K562 (cell line): ENCODE results near the gene ZMYND15. TPM values are rescaled to one million over a fixed set of nuclear protein-coding genes. Genes with fewer than 3 reads are reported as not detected.

ENCODE experiments used
- CBX3 ChIP-seq, 2 experiments: IDR thresholded peaks; 1 replicate in 1 of 2; 2 replicates in 1 of 2; pipeline ENCODE4 v1.6.1; 2012; ENCODE audit warnings: inconsistent platforms in 2 of 2, low read length in 2 of 2, borderline replicate concordance in 1 of 2, control low read depth in 1 of 2
- CC2D1A ChIP-seq: fragments of 450-650 bp; IDR thresholded peaks from 2 replicates; pipeline ENCODE4 v1.6.1; 2017; ENCODE audit warnings: mild to moderate bottlenecking
- FOXJ2 ChIP-seq: fragments of 200-800 bp; sonication (Bioruptor generic); IDR thresholded peaks from 2 replicates; pipeline ENCODE4 v1.6.1; 2016; ENCODE audit warnings: missing genetic modification characterization, missing compliant biosample characterization
- HNRNPH1 ChIP-seq: fragments of 200-400 bp; formaldehyde crosslinking; optimal IDR thresholded peaks from 2 replicates; pipeline ENCODE3; 2017; ENCODE audit warnings: low read depth, mild to moderate bottlenecking, low read length, moderate library complexity
- ILK ChIP-seq: fragments of 450-650 bp; IDR thresholded peaks from 2 replicates; pipeline ENCODE4 v1.6.1; 2016; ENCODE audit warnings: missing genetic modification characterization, low read depth, mild to moderate bottlenecking, missing compliant biosample characterization, moderate library complexity, borderline replicate concordance
- KAT2B ChIP-seq: IDR thresholded peaks from one replicate; pipeline ENCODE4 v1.6.1; 2012; ENCODE audit warnings: low read depth, mild to moderate bottlenecking, control low read depth, inconsistent platforms, low read length, moderate library complexity
- KLF1 ChIP-seq: fragments of 450-650 bp; IDR thresholded peaks from 2 replicates; pipeline ENCODE4 v1.6.1; 2016; ENCODE audit warnings: missing genetic modification characterization, missing compliant biosample characterization
- LEF1 ChIP-seq: fragments of 450-650 bp; IDR thresholded peaks from 2 replicates; pipeline ENCODE4 v1.6.1; 2016; ENCODE audit warnings: mild to moderate bottlenecking
- NONO ChIP-seq, 2 experiments: fragments of 200-400 bp in 1 of 2; fragments of 450-650 bp in 1 of 2; formaldehyde crosslinking in 1 of 2; IDR thresholded peaks; 2 replicates each; pipeline ENCODE4 v1.6.1; 2017; ENCODE audit warnings: low read depth in 2 of 2, mild to moderate bottlenecking in 2 of 2, moderate library complexity in 2 of 2, low read length in 1 of 2
- PHF20 ChIP-seq: fragments of 450-650 bp; IDR thresholded peaks from 2 replicates; pipeline ENCODE4 v1.6.1; 2018; ENCODE audit not compliant: partially characterized antibody
- RNF2 ChIP-seq: sonication (generic); IDR thresholded peaks from 2 replicates; pipeline ENCODE4 v1.6.1; 2016
- SIX5 ChIP-seq, 2 experiments: IDR thresholded peaks; 2 replicates each; pipeline ENCODE4 v1.6.1; 2011; ENCODE audit warnings: low read length in 2 of 2, borderline replicate concordance in 1 of 2, low read depth in 1 of 2, mild to moderate bottlenecking in 1 of 2, moderate library complexity in 1 of 2; ENCODE audit not compliant: insufficient read depth in 1 of 2
- TSC22D4 ChIP-seq: fragments of 450-650 bp; IDR thresholded peaks from 2 replicates; pipeline ENCODE4 v1.6.1; 2016; ENCODE audit warnings: missing genetic modification characterization, missing biosample characterization, control low read depth
- ZBTB1 ChIP-seq: sonication (generic); formaldehyde crosslinking; IDR thresholded peaks from 2 replicates; pipeline ENCODE4 v1.8.1; 2023; ENCODE audit warnings: missing genetic modification reagents, low read depth, mild to moderate bottlenecking, borderline replicate concordance
- ZEB2 ChIP-seq: fragments of 450-650 bp; IDR thresholded peaks from 2 replicates; pipeline ENCODE4 v1.6.1; 2016
- ZNF316 ChIP-seq: fragments of 450-650 bp; IDR thresholded peaks from 2 replicates; pipeline ENCODE4 v1.6.1; 2016
- ZNF408 ChIP-seq: fragments of 250-450 bp; sonication (Bioruptor Pico); IDR thresholded peaks from 2 replicates; pipeline ENCODE4 v1.4.0; 2020; ENCODE audit warnings: low read depth, mild to moderate bottlenecking, moderate library complexity
- polyA plus RNA-seq, 8 experiments: library from polyadenylated mRNA; depleted of rRNA in 4 of 8; stranded (reverse) in 5 of 8; unstranded in 3 of 8; fragments of >200 nt; fragmentation: Nextera tagmentation in 2 of 8; fragmentation: Illumina TruSeq in 1 of 8; extraction: Ambion mirVana in 2 of 8; extraction: Trizol in 1 of 8; gene quantifications; 2 replicates each; pipeline versions ENCODE4 v1.2.1 to v1.2.3, GENCODE V29; 2011 to 2014; ENCODE audit warnings: inconsistent platforms in 1 of 8, missing spikeins in 1 of 8
- total RNA-seq, 7 experiments: library from RNA; depleted of rRNA in 6 of 7; stranded (reverse); fragments of >200 nt in 6 of 7; fragmentation: Illumina TruSeq in 2 of 7; extraction: Trizol in 2 of 7; gene quantifications; 2 replicates each; pipeline versions ENCODE4 v1.2.1 to v1.2.3, GENCODE V29; 2011 to 2021; ENCODE audit warnings: low replicate concordance in 1 of 7
- TF ChIP-seq, protein P1 (sequence below): IDR thresholded peaks from 3 replicates; pipeline ENCODE4 v1.6.1; 2011; ENCODE audit warnings: borderline replicate concordance, mild to moderate bottlenecking; ENCODE audit not compliant: insufficient read length, insufficient read depth
- TF ChIP-seq, protein P2 (sequence below): fragments of 450-650 bp; formaldehyde crosslinking; IDR thresholded peaks from 2 replicates; pipeline ENCODE4 v1.4.0; 2020; ENCODE audit warnings: mild to moderate bottlenecking, moderate library complexity
- TF ChIP-seq, protein P3 (sequence below), 3 experiments: IDR thresholded peaks in 2 of 3; conservative IDR thresholded peaks in 1 of 3; 2 replicates each; pipeline ENCODE4 v1.5.1; 2011 to 2012; ENCODE audit warnings: low read length in 3 of 3, mild to moderate bottlenecking in 3 of 3, control low read depth in 2 of 3, improper control_type of control experiment in 1 of 3, inconsistent platforms in 1 of 3, low read depth in 1 of 3, mixed read lengths in 1 of 3, moderate library complexity in 1 of 3; ENCODE audit not compliant: insufficient read depth in 2 of 3
- TF ChIP-seq, protein P4 (sequence below): sonication (generic); formaldehyde crosslinking; IDR thresholded peaks from 2 replicates; pipeline ENCODE4 v1.4.0; 2020; ENCODE audit warnings: mild to moderate bottlenecking, missing genetic modification reagents

The ZMYND15 gene
- total and polyA plus RNA-seq, 9 of the 15 experiments (the other 6 are each of a cell fraction or from before 2014, with no cell fraction given): 0.09 TPM; not detected in 8

DNA sequence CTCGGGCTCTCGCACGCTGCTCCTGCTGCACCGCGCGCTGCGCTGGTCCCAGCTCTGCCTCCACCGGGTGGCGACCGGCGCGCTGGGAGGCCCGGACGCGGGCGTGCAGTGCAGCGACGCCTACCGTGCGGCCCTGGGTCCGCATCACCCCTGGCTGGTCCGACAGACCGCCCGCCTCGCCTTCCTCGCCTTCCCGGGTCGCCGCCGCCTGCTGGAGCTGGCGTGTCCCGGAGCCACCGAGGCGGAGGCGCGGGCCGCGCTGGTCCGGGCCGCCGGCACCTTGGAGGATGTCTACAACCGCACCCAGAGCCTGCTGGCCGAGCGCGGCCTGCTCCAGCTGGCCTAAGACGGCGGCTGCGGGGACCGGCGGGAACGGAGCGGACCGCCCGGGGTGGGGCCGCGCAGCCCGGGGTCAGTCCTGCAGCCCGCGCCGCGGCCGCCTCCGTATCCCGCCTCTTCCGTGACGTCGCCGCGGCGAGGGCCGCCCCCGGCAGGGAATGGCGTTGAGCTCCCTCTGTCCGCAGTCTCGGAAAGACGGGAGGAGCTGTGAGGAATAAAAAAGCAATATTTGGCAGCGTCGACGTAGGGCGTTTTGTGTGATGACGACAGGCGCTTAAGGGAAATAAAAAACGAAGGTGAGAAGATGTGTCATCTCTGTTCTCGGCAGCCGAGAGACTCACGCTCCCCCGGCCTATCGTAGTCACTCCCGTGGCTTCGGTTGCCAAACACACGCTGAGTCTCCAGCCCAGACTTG lies 50.5 kb downstream of the ZMYND15 start (continued):
- TF ChIP-seq KAT2B: peak; percentile 85
- no peak for TF ChIP-seq SIX5 (IDR thresholded peaks at IDR 0.05; ENCODE audit: borderline replicate concordance in 1 of 2, insufficient read depth in 1 of 2, low read depth in 1 of 2, low read length in 2 of 2)
- no peak for TF ChIP-seq CC2D1A
- TF ChIP-seq, protein P1, sequence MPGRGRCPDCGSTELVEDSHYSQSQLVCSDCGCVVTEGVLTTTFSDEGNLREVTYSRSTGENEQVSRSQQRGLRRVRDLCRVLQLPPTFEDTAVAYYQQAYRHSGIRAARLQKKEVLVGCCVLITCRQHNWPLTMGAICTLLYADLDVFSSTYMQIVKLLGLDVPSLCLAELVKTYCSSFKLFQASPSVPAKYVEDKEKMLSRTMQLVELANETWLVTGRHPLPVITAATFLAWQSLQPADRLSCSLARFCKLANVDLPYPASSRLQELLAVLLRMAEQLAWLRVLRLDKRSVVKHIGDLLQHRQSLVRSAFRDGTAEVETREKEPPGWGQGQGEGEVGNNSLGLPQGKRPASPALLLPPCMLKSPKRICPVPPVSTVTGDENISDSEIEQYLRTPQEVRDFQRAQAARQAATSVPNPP: no peak
- no peak for TF ChIP-seq LEF1
- no peak for TF ChIP-seq HNRNPH1
- TF ChIP-seq NONO (IDR thresholded peaks at IDR 0.05; ENCODE audit: low read depth in 2 of 2, low read length in 1 of 2): peak in 1 of 2 experiments; percentile 88; a peak in 3 of 4 replicates
- TF ChIP-seq CBX3 (IDR thresholded peaks at IDR 0.05; ENCODE audit: borderline replicate concordance in 1 of 2, low read length in 2 of 2): 0 out of 3 replicates have a peak, but pooled peaks of 1 of the 2 experiments have one; percentile 25
- TF ChIP-seq RNF2: no peak
- TF ChIP-seq ZNF316: no peak
- TF ChIP-seq, protein P2, sequence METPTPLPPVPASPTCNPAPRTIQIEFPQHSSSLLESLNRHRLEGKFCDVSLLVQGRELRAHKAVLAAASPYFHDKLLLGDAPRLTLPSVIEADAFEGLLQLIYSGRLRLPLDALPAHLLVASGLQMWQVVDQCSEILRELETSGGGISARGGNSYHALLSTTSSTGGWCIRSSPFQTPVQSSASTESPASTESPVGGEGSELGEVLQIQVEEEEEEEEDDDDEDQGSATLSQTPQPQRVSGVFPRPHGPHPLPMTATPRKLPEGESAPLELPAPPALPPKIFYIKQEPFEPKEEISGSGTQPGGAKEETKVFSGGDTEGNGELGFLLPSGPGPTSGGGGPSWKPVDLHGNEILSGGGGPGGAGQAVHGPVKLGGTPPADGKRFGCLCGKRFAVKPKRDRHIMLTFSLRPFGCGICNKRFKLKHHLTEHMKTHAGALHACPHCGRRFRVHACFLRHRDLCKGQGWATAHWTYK (CRISPR knock-in tag): peak; percentile 81
- no peak for TF ChIP-seq FOXJ2 (tag)
- TF ChIP-seq TSC22D4 (tag): no peak
- no peak for TF ChIP-seq ILK (tag)
- TF ChIP-seq, protein P3, sequence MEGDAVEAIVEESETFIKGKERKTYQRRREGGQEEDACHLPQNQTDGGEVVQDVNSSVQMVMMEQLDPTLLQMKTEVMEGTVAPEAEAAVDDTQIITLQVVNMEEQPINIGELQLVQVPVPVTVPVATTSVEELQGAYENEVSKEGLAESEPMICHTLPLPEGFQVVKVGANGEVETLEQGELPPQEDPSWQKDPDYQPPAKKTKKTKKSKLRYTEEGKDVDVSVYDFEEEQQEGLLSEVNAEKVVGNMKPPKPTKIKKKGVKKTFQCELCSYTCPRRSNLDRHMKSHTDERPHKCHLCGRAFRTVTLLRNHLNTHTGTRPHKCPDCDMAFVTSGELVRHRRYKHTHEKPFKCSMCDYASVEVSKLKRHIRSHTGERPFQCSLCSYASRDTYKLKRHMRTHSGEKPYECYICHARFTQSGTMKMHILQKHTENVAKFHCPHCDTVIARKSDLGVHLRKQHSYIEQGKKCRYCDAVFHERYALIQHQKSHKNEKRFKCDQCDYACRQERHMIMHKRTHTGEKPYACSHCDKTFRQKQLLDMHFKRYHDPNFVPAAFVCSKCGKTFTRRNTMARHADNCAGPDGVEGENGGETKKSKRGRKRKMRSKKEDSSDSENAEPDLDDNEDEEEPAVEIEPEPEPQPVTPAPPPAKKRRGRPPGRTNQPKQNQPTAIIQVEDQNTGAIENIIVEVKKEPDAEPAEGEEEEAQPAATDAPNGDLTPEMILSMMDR (IDR thresholded peaks at IDR 0.05 in 2 of 3, conservative IDR thresholded peaks at IDR 0.05 in 1 of 3; ENCODE audit: insufficient read depth in 2 of 3, low read depth in 1 of 3, low read length in 3 of 3): peak; percentile 70 to 98 (median 86)
- peak; percentile 77 for TF ChIP-seq ZBTB1 (CRISPR knock-in tag)
- no peak for TF ChIP-seq ZNF408 (CRISPR knock-in tag)
- TF ChIP-seq, protein P4, sequence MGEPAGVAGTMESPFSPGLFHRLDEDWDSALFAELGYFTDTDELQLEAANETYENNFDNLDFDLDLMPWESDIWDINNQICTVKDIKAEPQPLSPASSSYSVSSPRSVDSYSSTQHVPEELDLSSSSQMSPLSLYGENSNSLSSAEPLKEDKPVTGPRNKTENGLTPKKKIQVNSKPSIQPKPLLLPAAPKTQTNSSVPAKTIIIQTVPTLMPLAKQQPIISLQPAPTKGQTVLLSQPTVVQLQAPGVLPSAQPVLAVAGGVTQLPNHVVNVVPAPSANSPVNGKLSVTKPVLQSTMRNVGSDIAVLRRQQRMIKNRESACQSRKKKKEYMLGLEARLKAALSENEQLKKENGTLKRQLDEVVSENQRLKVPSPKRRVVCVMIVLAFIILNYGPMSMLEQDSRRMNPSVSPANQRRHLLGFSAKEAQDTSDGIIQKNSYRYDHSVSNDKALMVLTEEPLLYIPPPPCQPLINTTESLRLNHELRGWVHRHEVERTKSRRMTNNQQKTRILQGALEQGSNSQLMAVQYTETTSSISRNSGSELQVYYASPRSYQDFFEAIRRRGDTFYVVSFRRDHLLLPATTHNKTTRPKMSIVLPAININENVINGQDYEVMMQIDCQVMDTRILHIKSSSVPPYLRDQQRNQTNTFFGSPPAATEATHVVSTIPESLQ (CRISPR knock-in tag): no peak
- TF ChIP-seq ZEB2: no peak
- peak; percentile 75; the same call in 1 of the 2 replicates for TF ChIP-seq KLF1
- TF ChIP-seq PHF20: peak; percentile 53
